Esophagus squamous epithelium (tissue), 5 donors: ENCODE measurements around the gene NR4A1. TPM values are rescaled to one million over a fixed set of nuclear protein-coding genes. Genes with fewer than 3 reads are reported as not detected.

Experiments used
- DNase-seq: peaks from one replicate; lab custom pipeline; 2025; lab: John Stamatoyannopoulos, UW
- H3K27ac ChIP-seq, 4 donors: fragments of 200-600 bp; sonication (generic); one replicate each; pipeline ENCODE4 v1.5.1; 2016 to 2019; ENCODE audit warnings: mild to moderate bottlenecking in 1 of 4
- H3K27me3 ChIP-seq, 4 donors: fragments of 200-600 bp; sonication (generic); 1 replicate in 3 of 4; 2 replicates in 1 of 4; pipeline versions ENCODE4 v1.5.1 to v1.6.0; 2017 to 2021; ENCODE audit warnings: antibody characterized with exemption in 1 of 4
- H3K36me3 ChIP-seq, 3 donors: fragments of 200-600 bp; sonication (generic); one replicate each; pipeline ENCODE4 v1.5.1; 2016 to 2019
- H3K4me1 ChIP-seq, 3 donors: fragments of 200-600 bp; sonication (generic); one replicate each; pipeline ENCODE4 v1.5.1; 2017 to 2019
- H3K4me3 ChIP-seq, 4 donors: fragments of 200-600 bp; sonication (generic); 1 replicate in 3 of 4; 2 replicates in 1 of 4; pipeline ENCODE4 v1.5.1; 2016 to 2019; ENCODE audit warnings: mild to moderate bottlenecking in 2 of 4, moderate library complexity in 1 of 4
- H3K9me3 ChIP-seq, 3 donors: fragments of 200-600 bp; sonication (generic); one replicate each; pipeline ENCODE4 v1.5.1; 2016 to 2019
- POLR2A ChIP-seq, 4 donors: fragments of 450-650 bp; IDR thresholded peaks; one replicate each; pipeline ENCODE4 v1.6.1; 2017; ENCODE audit warnings: antibody characterized with exemption in 4 of 4, mild to moderate bottlenecking in 4 of 4, moderate library complexity in 3 of 4
- WGBS, 2 donors: methylation state at CpG; one replicate each; pipeline ENCODE4 v1.1.5; 2018; 5-methylcytosine and 5-hydroxymethylcytosine counted together
- intact Hi-C: fragments of 100-400 bp; cut with DNase I; formaldehyde crosslinking; loops from one replicate; pipeline ENCODE4 v1.15.0; 2022
- total RNA-seq, 4 donors: library from RNA; depleted of rRNA; stranded (reverse); fragments of >200 nt; gene quantifications; one replicate each; pipeline ENCODE4 v1.1.0, GENCODE V29; 2016
- TF ChIP-seq, protein P1 (sequence below), 6 experiments: fragments of 450-650 bp in 4 of 6; fragments of 200-600 bp in 2 of 6; sonication (generic) in 2 of 6; IDR thresholded peaks; one replicate each; pipeline ENCODE4 v1.5.1; 2016 to 2019; ENCODE audit warnings: antibody characterized with exemption in 6 of 6, mild to moderate bottlenecking in 4 of 6, moderate library complexity in 4 of 6
- donor health status: DM: yes; HTN: yes; CAD: no.

NR4A1 gene
- total RNA-seq, 4 donors from 2014 or later: 3.4 to 12.6 (median 5.6) TPM

DNA sequence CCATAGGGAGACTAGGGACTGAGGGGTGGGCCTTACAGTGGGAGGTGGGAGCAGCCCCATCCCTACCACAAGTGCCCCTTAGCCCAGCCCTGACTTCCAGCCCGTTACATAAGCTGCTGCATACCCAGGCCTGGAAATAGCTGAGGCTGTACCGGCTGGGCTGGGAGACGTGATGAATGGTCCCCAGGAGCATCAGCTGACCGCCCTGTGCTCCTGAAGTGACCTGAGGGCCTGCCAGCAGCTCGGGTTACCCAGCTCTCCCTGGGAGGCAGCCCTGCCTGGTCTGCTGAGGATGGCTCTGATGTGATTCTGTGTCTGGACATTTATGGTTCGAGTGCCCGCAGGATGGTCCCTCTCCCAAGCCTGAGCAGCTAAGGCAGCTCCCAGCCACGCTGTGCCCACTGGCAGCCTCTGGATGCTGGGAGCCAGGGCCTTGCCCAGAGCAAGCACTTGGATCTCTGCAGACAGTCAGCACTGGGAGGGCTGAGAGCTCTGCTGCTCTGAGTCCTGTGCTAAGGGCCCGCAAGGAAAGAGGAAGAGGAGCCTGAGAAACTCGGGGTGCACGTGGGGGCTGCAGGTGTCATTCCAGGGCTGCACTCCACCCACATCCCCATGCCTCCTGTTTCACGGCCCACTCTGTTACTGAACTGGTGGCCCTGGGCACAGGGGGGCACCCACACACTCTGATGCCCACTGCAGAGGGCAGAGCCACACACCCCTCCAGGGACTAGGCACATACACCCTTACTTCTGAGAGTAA, 24.0 kb upstream of the NR4A1 start:
- TF ChIP-seq, protein P1, sequence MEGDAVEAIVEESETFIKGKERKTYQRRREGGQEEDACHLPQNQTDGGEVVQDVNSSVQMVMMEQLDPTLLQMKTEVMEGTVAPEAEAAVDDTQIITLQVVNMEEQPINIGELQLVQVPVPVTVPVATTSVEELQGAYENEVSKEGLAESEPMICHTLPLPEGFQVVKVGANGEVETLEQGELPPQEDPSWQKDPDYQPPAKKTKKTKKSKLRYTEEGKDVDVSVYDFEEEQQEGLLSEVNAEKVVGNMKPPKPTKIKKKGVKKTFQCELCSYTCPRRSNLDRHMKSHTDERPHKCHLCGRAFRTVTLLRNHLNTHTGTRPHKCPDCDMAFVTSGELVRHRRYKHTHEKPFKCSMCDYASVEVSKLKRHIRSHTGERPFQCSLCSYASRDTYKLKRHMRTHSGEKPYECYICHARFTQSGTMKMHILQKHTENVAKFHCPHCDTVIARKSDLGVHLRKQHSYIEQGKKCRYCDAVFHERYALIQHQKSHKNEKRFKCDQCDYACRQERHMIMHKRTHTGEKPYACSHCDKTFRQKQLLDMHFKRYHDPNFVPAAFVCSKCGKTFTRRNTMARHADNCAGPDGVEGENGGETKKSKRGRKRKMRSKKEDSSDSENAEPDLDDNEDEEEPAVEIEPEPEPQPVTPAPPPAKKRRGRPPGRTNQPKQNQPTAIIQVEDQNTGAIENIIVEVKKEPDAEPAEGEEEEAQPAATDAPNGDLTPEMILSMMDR (IDR thresholded peaks at IDR 0.05): no peak
- TF ChIP-seq POLR2A (IDR thresholded peaks at IDR 0.05): no peak
- 60 to 70% methylated on average over 1 to 2 of the region's 12 CpGs for WGBS, 2 donors
- no peaks in the 10 kb centered on the region for H3K36me3 ChIP-seq
- H3K4me1 ChIP-seq: peaks cover 23 to 44% (median 24%) of the 10 kb centered on the region in 3 donors
- H3K9me3 ChIP-seq: no peaks in the 10 kb centered on the region
- DNase-seq: no peak
- intact Hi-C loops: loop anchor here (5.0 kb wide), 1 partner anchor 55 kb away; no protein-coding TSS in a partner anchor
- H3K27ac ChIP-seq: peak overlapping the region in 2 of 4 donors; percentile 82 to 89
- peaks cover 0 to 13% (median 0%) of the 10 kb centered on the region in 4 donors for H3K27me3 ChIP-seq
- no peak overlapping the region for H3K4me3 ChIP-seq

DNA sequence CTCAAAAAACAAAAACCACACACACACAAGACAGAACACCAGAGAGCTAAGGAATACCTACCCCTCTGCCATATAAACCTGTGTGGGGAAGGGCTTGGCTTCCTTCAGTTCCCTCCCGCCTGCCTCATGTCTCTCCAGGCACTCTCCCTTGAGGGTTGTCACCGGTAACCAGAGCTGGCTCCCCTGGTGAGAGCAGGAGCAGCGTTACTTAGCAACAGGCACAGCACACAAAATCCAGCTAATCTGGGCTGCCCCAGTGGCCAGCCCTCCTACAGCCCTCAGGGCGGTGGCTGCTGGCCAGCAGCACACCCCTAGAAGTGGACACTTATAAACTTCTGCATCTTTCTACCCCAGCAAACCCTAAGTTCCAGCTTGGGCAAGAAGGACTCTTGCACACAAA, 21.6 kb upstream of the NR4A1 start:
- H3K9me3 ChIP-seq: no peaks in the 10 kb centered on the region
- no peaks in the 10 kb centered on the region for H3K36me3 ChIP-seq
- TF ChIP-seq, protein P1 (IDR thresholded peaks at IDR 0.05): no peak
- TF ChIP-seq POLR2A (IDR thresholded peaks at IDR 0.05): no peak
- DNase-seq: no peak
- H3K27me3 ChIP-seq: peaks cover 0 to 3% (median 0%) of the 10 kb centered on the region in 4 donors
- H3K27ac ChIP-seq: no peak overlapping the region
- peaks cover 9 to 39% (median 26%) of the 10 kb centered on the region in 3 donors for H3K4me1 ChIP-seq
- intact Hi-C loops: loop anchor here (5.0 kb wide), 1 partner anchor 53 kb away; no protein-coding TSS in a partner anchor
- no peak overlapping the region for H3K4me3 ChIP-seq
- WGBS, 2 donors: 33 to 43% methylated on average over 1 to 3 of the region's 4 CpGs

DNA sequence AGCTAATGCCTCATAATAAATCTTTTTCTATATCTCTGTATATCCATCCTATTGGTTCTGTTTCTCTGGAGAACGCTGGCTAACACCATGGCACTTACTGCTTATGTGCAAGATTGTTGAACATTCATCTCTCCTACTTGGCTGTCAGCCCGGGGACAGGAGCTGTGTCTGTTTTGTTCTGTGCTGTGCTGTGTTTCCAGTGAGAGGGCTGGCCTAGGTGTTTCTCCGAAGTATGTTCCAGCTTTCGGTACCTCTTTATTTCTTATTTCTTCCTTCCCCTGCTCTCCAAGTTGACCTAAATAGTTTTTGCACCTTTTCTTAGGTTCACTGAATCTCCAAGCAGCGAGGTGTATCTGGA, 18.8 kb upstream of the NR4A1 start:
- DNase-seq: no peak
- intact Hi-C loops: no loop called here
- H3K9me3 ChIP-seq: no peaks in the 10 kb centered on the region
- peaks cover 8 to 38% (median 21%) of the 10 kb centered on the region in 3 donors for H3K4me1 ChIP-seq
- H3K4me3 ChIP-seq: peak overlapping the region in 3 of 4 donors; percentile 38 to 63 (median 41)
- no peak for TF ChIP-seq POLR2A (IDR thresholded peaks at IDR 0.05)
- TF ChIP-seq, protein P1 (IDR thresholded peaks at IDR 0.05): no peak
- no peaks in the 10 kb centered on the region for H3K36me3 ChIP-seq
- peak overlapping the region; percentile 71 to 94 (median 87) for H3K27ac ChIP-seq
- 4% methylated on average over 5 of the region's 5 CpGs for WGBS, 2 donors
- peaks cover 0 to 15% (median 0%) of the 10 kb centered on the region in 4 donors for H3K27me3 ChIP-seq

DNA sequence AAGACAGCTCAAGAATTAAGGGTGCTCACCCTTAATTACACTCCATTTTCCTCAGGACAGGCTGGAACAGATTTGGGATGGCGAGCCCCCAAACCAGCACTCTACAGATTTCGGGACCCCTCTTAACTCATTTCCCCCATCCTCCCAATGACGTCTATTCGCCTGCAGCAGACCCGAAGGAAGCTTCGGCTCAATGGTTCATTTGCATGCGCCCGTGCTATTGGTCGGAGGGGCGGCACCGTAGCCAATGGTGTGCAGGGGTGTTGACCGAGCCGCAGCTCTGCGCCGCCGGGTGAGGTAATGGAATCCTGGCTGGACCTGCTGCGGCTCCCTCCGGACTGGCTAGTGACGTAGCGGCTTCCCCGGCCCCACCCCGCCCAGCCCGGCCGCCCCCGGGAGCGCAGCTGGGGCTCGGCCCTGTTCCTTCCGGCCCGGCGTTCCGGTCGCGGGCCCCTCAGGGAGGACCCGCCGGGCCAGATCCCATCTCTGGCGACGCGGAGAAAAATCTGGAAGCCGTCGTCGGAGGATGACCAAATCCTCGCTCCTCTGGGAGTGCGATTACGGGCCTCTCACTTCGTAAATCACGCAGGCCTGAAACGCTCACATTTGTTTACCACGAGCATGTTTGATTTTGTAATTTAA, 18.3 kb upstream of the NR4A1 start:
- Histone ChIP-seq H3K4me3 (peak overlapping the region; percentile 7 to 63 (median 40)), H3K36me3 (no peaks in the 10 kb centered on the region), H3K4me1 (peaks cover 12 to 43% (median 26%) of the 10 kb centered on the region in 3 donors), H3K27me3 (peaks cover 0 to 20% (median 0%) of the 10 kb centered on the region in 4 donors), H3K27ac (peak overlapping the region; percentile 71 to 94 (median 87)), H3K9me3 (no peaks in the 10 kb centered on the region)
- intact Hi-C loops: no loop called here
- peak; percentile 65 for DNase-seq
- TF ChIP-seq, protein P1 (IDR thresholded peaks at IDR 0.05): peak in 1 of 6 experiments; percentile 4
- peak in 3 of 4 donors; percentile 21 to 75 (median 23) for TF ChIP-seq POLR2A (IDR thresholded peaks at IDR 0.05)
- WGBS, 2 donors: 0 to 2% methylated on average over 11 to 12 of the region's 48 CpGs
